Ovary (tissue), 3 donors: Measurements from ENCODE around the gene NPHP4.

ENCODE experiments used
- CTCF ChIP-seq, 3 donors: fragments of 450-650 bp in 2 of 3; fragments of 200-600 bp in 1 of 3; IDR thresholded peaks; one replicate each; pipeline versions ENCODE4 v1.5.1 to v1.8.0; 2016 to 2022; ENCODE audit warnings: antibody characterized with exemption in 3 of 3, mild to moderate bottlenecking in 1 of 3
- EP300 ChIP-seq: sonication (generic); formaldehyde crosslinking; IDR thresholded peaks from one replicate; pipeline ENCODE4 v1.6.1; 2017; ENCODE audit warnings: antibody characterized with exemption
- POLR2A ChIP-seq: fragments of 450-650 bp; IDR thresholded peaks from one replicate; pipeline ENCODE4 v1.6.1; 2017; ENCODE audit warnings: antibody characterized with exemption, mild to moderate bottlenecking, moderate library complexity
- donor health status: DM: no; HTN: no; CAD: no.

DNA sequence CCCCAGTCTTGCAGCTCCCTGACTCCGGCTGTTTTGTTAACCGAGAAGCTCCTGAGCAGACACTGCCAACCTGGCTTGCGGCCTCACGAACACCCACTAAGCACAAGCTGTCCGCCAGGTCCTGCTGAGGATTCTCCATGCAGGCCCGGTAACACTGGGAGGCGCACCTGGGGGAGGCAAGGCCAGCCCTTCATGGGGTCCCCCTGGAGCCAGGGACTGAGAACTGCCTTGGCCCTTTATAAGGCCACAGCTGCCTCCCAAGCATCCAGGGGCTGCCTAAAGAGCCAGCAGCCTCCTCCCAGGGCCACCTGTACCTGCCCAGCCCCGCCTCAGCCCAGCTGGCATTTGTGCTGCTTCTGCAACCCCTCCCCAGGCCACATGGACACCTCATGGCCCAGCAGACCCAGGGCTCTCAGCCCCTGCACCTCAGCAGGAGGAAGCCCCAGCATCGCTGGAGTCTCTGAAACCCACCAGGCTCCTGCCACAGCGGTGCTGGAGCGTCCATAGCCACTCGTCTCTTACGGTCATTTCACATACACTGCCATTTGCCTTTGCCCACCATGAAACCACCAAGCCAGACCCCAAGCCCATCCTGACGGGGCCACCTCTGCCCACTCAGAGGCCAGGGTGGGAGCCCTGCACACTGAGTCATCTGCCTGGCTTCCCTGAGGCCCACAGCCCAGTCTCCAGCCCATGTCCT, 82.5 kb downstream of the NPHP4 start:
- TF ChIP-seq CTCF (IDR thresholded peaks at IDR 0.05) (no peak), POLR2A (no peak), EP300 (no peak)
